H9 (cell line): ENCODE data around the gene BICD1. TPM values are rescaled to one million over a fixed set of nuclear protein-coding genes. Genes with fewer than 3 reads are reported as not detected.
A peak's percentile ranks its signal among the peaks of the same experiment; 100 is the strongest.

Experiments used
- DNase-seq: peaks from one replicate; pipeline ENCODE4 v3.0.0-alpha.2; 2017
- H2AFZ ChIP-seq: one replicate; pipeline ENCODE4 v1.6.1; 2013; ENCODE audit warnings: mild to moderate bottlenecking, low read length, control low read depth, moderate library complexity
- H2AK5ac ChIP-seq: 2 replicates; pipeline ENCODE4 v1.6.1; 2013; ENCODE audit warnings: low read length, control low read depth, mixed read lengths; ENCODE audit not compliant: insufficient read length
- H2BK120ac ChIP-seq: one replicate; pipeline ENCODE4 v1.6.1; 2013; ENCODE audit warnings: low read depth, mild to moderate bottlenecking, low read length, control low read depth, inconsistent platforms; ENCODE audit not compliant: poor library complexity, severe bottlenecking
- H2BK12ac ChIP-seq: 2 replicates; pipeline ENCODE4 v1.6.1; 2013; ENCODE audit warnings: low read length, control low read depth, mixed read lengths, low read depth; ENCODE audit not compliant: insufficient read length
- H2BK15ac ChIP-seq: 2 replicates; pipeline ENCODE4 v1.6.1; 2013; ENCODE audit warnings: low read depth, low read length, control low read depth
- H2BK20ac ChIP-seq: one replicate; pipeline ENCODE4 v1.6.1; 2013; ENCODE audit warnings: low read depth, mild to moderate bottlenecking, low read length, control low read depth, inconsistent platforms; ENCODE audit not compliant: poor library complexity, severe bottlenecking
- H2BK5ac ChIP-seq: 2 replicates; pipeline ENCODE4 v1.6.1; 2013; ENCODE audit warnings: low read length, control low read depth, mixed read lengths; ENCODE audit not compliant: insufficient read length
- H3K14ac ChIP-seq: 2 replicates; pipeline ENCODE4 v1.6.1; 2013; ENCODE audit warnings: low read length, control low read depth; ENCODE audit not compliant: insufficient read depth
- H3K18ac ChIP-seq: 2 replicates; pipeline ENCODE4 v1.6.1; 2013; ENCODE audit warnings: low read depth, mild to moderate bottlenecking, mixed read lengths, low read length, control low read depth; ENCODE audit not compliant: insufficient read length
- H3K23ac ChIP-seq: 2 replicates; pipeline ENCODE4 v1.6.1; 2013; ENCODE audit warnings: low read length, control low read depth, mixed read lengths, low read depth; ENCODE audit not compliant: insufficient read length
- H3K23me2 ChIP-seq: 2 replicates; pipeline ENCODE4 v1.6.1; 2013; ENCODE audit warnings: low read depth, mild to moderate bottlenecking, mixed read lengths, low read length, control low read depth; ENCODE audit not compliant: insufficient read length, poor library complexity, severe bottlenecking
- H3K27ac ChIP-seq: 2 replicates; pipeline ENCODE4 v1.5.1; 2013; ENCODE audit warnings: low read length, control low read depth, mixed read lengths, low read depth; ENCODE audit not compliant: insufficient read length
- H3K27me3 ChIP-seq: 2 replicates; pipeline ENCODE4 v1.6.1; 2013; ENCODE audit warnings: low read length, control low read depth, inconsistent platforms; ENCODE audit not compliant: insufficient read depth
- H3K4ac ChIP-seq: 2 replicates; pipeline ENCODE4 v1.6.1; 2013; ENCODE audit warnings: low read depth, mild to moderate bottlenecking, control low read depth, inconsistent platforms, low read length, moderate library complexity
- H3K4me1 ChIP-seq: 2 replicates; pipeline ENCODE4 v1.6.1; 2013; ENCODE audit warnings: low read length, control low read depth, inconsistent platforms; ENCODE audit not compliant: insufficient read depth
- H3K4me2 ChIP-seq: 2 replicates; pipeline ENCODE4 v1.6.1; 2013; ENCODE audit warnings: low read length, control low read depth, mixed read lengths; ENCODE audit not compliant: insufficient read length, insufficient read depth
- H3K56ac ChIP-seq: 2 replicates; pipeline ENCODE4 v1.6.1; 2013; ENCODE audit warnings: low read depth, mild to moderate bottlenecking, mixed read lengths, low read length, control low read depth; ENCODE audit not compliant: insufficient read length
- H3K79me1 ChIP-seq: 2 replicates; pipeline ENCODE4 v1.6.1; 2013; ENCODE audit warnings: low read depth, mild to moderate bottlenecking, moderate library complexity, low read length, control low read depth, inconsistent platforms; ENCODE audit not compliant: insufficient read depth, poor library complexity, severe bottlenecking
- H3K79me2 ChIP-seq: 2 replicates; pipeline ENCODE4 v1.6.1; 2013; ENCODE audit warnings: low read length, control low read depth, inconsistent platforms; ENCODE audit not compliant: insufficient read depth
- H3K9ac ChIP-seq: 2 replicates; pipeline ENCODE4 v1.6.1; 2013; ENCODE audit warnings: low read length, control low read depth, mixed read lengths; ENCODE audit not compliant: insufficient read length; ENCODE audit errors: extremely low read depth
- H3K9me3 ChIP-seq: one replicate; pipeline ENCODE4 v1.6.1; 2013; ENCODE audit warnings: low read depth, low read length, inconsistent platforms; ENCODE audit not compliant: control insufficient read depth
- H3T11ph ChIP-seq: one replicate; pipeline ENCODE4 v1.6.1; 2013; ENCODE audit warnings: mild to moderate bottlenecking, low read length, control low read depth, inconsistent platforms
- H4K20me1 ChIP-seq: one replicate; pipeline ENCODE4 v1.6.1; 2013; ENCODE audit not compliant: control insufficient read depth, insufficient read length, insufficient read depth
- H4K5ac ChIP-seq: 2 replicates; pipeline ENCODE4 v1.6.1; 2013; ENCODE audit warnings: low read depth, mild to moderate bottlenecking, mixed read lengths, low read length, control low read depth; ENCODE audit not compliant: insufficient read length
- H4K8ac ChIP-seq: replicated peaks from 2 replicates; pipeline ENCODE4 v1.6.1; 2013; ENCODE audit warnings: low read length, control low read depth, mixed read lengths, low read depth; ENCODE audit not compliant: insufficient read length
- H4K91ac ChIP-seq: 2 replicates; pipeline ENCODE4 v1.6.1; 2013; ENCODE audit warnings: low read depth, mild to moderate bottlenecking, moderate library complexity, mixed read lengths, low read length, control low read depth; ENCODE audit not compliant: insufficient read length
- H3K27ac Mint-ChIP-seq, 3 experiments: 2 replicates in 2 of 3; 3 replicates in 1 of 3; pipeline ENCODE4 v1.8.0; 2020 to 2021; ENCODE audit warnings: mixed read lengths in 3 of 3, mild to moderate bottlenecking in 1 of 3, moderate library complexity in 1 of 3
- H3K27me3 Mint-ChIP-seq: 2 replicates; pipeline ENCODE4 v1.8.0; 2021; ENCODE audit warnings: low read depth, mild to moderate bottlenecking, moderate library complexity, mixed read lengths
- H3K36me3 Mint-ChIP-seq, 3 experiments: 2 replicates in 2 of 3; 3 replicates in 1 of 3; pipeline ENCODE4 v1.8.0; 2020 to 2021; ENCODE audit warnings: low read depth in 3 of 3, mixed read lengths in 3 of 3; ENCODE audit not compliant: insufficient read depth in 1 of 3
- H3K4me1 Mint-ChIP-seq, 2 experiments: 2 replicates each; pipeline ENCODE4 v1.8.0; 2020; ENCODE audit warnings: mixed read lengths in 2 of 2
- H3K4me3 Mint-ChIP-seq, 2 experiments: 2 replicates in 1 of 2; 3 replicates in 1 of 2; pipeline ENCODE4 v1.8.0; 2020 to 2021; ENCODE audit warnings: mild to moderate bottlenecking in 2 of 2, mixed read lengths in 2 of 2, moderate library complexity in 1 of 2
- H3K9me3 Mint-ChIP-seq, 2 experiments: 2 replicates in 1 of 2; 3 replicates in 1 of 2; pipeline ENCODE4 v1.8.0; 2020; ENCODE audit warnings: mild to moderate bottlenecking in 2 of 2, mixed read lengths in 2 of 2, moderate library complexity in 1 of 2
- CTCF ChIP-seq: fragments of 200-600 bp; sonication (generic); conservative IDR thresholded peaks from 3 replicates; pipeline ENCODE4 v1.8.0; 2021; ENCODE audit warnings: antibody characterized with exemption, mild to moderate bottlenecking
- whole genome bisulfite sequencing: extraction: QIAGEN DNeasy Blood & Tissue Kit; methylation state at CpG from one replicate; pipeline ENCODE4 v1.1.7; 2013; ENCODE audit warnings: missing lambda C conversion rate, low lambda C conversion rate, mixed read lengths; ENCODE audit not compliant: insufficient read length; ENCODE audit errors: extremely low coverage; 5-methylcytosine and 5-hydroxymethylcytosine counted together
- total RNA-seq: library from RNA; stranded (reverse); gene quantifications from 2 replicates; pipeline ENCODE4 v1.2.1, GENCODE V29; 2021

The BICD1 gene
- total RNA-seq, 1 experiment from 2014 or later: 134 TPM

DNA sequence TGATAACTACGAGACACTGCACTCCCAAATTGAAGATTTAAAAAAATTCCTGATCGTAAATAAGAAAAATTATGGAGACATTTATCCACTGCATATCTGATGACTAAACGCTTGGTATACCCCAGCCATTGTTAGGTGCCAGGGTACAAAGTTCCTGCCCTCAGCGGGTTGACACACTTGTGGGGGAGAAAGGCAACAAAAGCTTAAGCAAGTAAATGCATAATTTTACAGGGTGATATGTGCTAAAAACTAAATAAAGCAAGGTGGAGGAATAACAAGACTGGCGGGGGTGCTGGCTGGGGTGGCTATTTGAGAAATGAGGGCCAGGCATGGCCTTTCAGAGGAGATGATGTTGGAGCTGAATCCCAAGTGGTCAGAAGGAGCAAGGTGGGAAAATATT, 25.0 kb downstream of the BICD1 start:
- H3K23me2 ChIP-seq: no peaks in the 10 kb centered on the region
- no peaks in the 10 kb centered on the region for H3K27me3 ChIP-seq
- no peak overlapping the region for H2AFZ ChIP-seq
- no peak overlapping the region for H2BK120ac ChIP-seq
- peaks cover 3% of the 10 kb centered on the region; the same call in 1 of the 2 replicates for H3K4me1 ChIP-seq
- peaks cover 8% of the 10 kb centered on the region for H3K79me1 ChIP-seq
- Mint-ChIP-seq H3K4me1 (peaks cover 30 to 43% of the 10 kb centered on the region in 2 experiments), H3K9me3 (no peaks in the 10 kb centered on the region), H3K4me3 (no peak overlapping the region), H3K27ac (peak overlapping the region; percentile 6 to 76 (median 72); a peak in 4 of 7 replicates), H3K27me3 (no peaks in the 10 kb centered on the region), H3K36me3 (peaks cover 7 to 42% (median 33%) of the 10 kb centered on the region in 3 experiments; a peak in 6 of 7 replicates)
- H4K20me1 ChIP-seq: no peaks in the 10 kb centered on the region
- no peak overlapping the region for H3K23ac ChIP-seq
- H4K91ac ChIP-seq: no peak overlapping the region
- H3K18ac ChIP-seq: no peak overlapping the region
- DNase-seq: no peak
- no peak overlapping the region for H3K4ac ChIP-seq
- no peak overlapping the region for H4K5ac ChIP-seq
- no peak overlapping the region for H2BK20ac ChIP-seq
- no peak overlapping the region for H3T11ph ChIP-seq
- no peak overlapping the region for H3K4me2 ChIP-seq
- no peak for TF ChIP-seq CTCF
- H2BK15ac ChIP-seq: no peak overlapping the region
- H2BK5ac ChIP-seq: no peak overlapping the region
- WGBS: no CpG with 5 or more reads among the region's 5 CpGs
- H2BK12ac ChIP-seq: no peak overlapping the region
- H3K14ac ChIP-seq: no peak overlapping the region
- H3K9ac ChIP-seq: no peak overlapping the region
- no peak overlapping the region for H2AK5ac ChIP-seq
- no peaks in the 10 kb centered on the region; the same call in 1 of the 2 replicates for H3K79me2 ChIP-seq
- H3K9me3 ChIP-seq: no peaks in the 10 kb centered on the region
- H4K8ac ChIP-seq: no peak overlapping the region
- H3K56ac ChIP-seq: no peak overlapping the region
- no peak overlapping the region for H3K27ac ChIP-seq
